A549 (cell line): ENCODE measurements around the gene UNC5B.
"Not testable (repeated sequence)": the region's sequence is repeated elsewhere in the genome, so short reads cannot be mapped to it uniquely, and the experiment has no call there.

Experiments used
- CBX8 ChIP-seq: fragments of 200-600 bp; sonication (generic); IDR thresholded peaks from 2 replicates; pipeline ENCODE4 v1.6.1; 2016
- CHD2 ChIP-seq: fragments of 150-350 bp; IDR thresholded peaks from 2 replicates; pipeline ENCODE4 v1.6.1; 2014; ENCODE audit warnings: low read length; ENCODE audit not compliant: partially characterized antibody
- EP300 ChIP-seq, 2 experiments: fragments of >200 bp; sonication (Bioruptor Twin); formaldehyde crosslinking; IDR thresholded peaks; 2 replicates in 1 of 2; 3 replicates in 1 of 2; pipeline ENCODE4 v1.6.1; 2016 to 2017
- MYC ChIP-seq: IDR thresholded peaks from 2 replicates; pipeline ENCODE4 v1.6.1; 2012; ENCODE audit warnings: mild to moderate bottlenecking, inconsistent platforms, low read length, improper control_type of control experiment, borderline replicate concordance
- PHF8 ChIP-seq: fragments of 200-600 bp; sonication (generic); IDR thresholded peaks from 2 replicates; pipeline ENCODE4 v1.6.1; 2016; ENCODE audit warnings: low read depth, mild to moderate bottlenecking, antibody characterized with exemption, moderate library complexity, borderline replicate concordance
- POLR2A ChIP-seq: IDR thresholded peaks from 2 replicates; pipeline ENCODE4 v1.6.1; 2012; ENCODE audit warnings: mild to moderate bottlenecking, low read length
- RFX5 ChIP-seq: fragments of 450-650 bp; IDR thresholded peaks from 2 replicates; pipeline ENCODE4 v1.7.1; 2014; ENCODE audit warnings: antibody characterized with exemption, mild to moderate bottlenecking, moderate library complexity
- SREBF2 ChIP-seq: fragments of 450-650 bp; IDR thresholded peaks from 2 replicates; pipeline ENCODE4 v1.6.1; 2014; ENCODE audit warnings: mild to moderate bottlenecking, moderate library complexity
- ZFP36 ChIP-seq: fragments of 450-650 bp; IDR thresholded peaks from 2 replicates; pipeline ENCODE4 v1.6.1; 2014; ENCODE audit warnings: borderline replicate concordance; ENCODE audit not compliant: partially characterized antibody
- TF ChIP-seq, protein P1 (sequence below): fragments of >200 bp; sonication (Bioruptor Twin); formaldehyde crosslinking; IDR thresholded peaks from 3 replicates; pipeline ENCODE4 v1.5.1; 2016
- TF ChIP-seq, protein P2 (sequence below): fragments of 250-450 bp; sonication (Bioruptor Pico); IDR thresholded peaks from 2 replicates; pipeline ENCODE4 v1.5.0; 2021; ENCODE audit warnings: mild to moderate bottlenecking, moderate library complexity, borderline replicate concordance
- TF ChIP-seq, protein P3 (sequence below): fragments of 200-600 bp; sonication (generic); IDR thresholded peaks from 2 replicates; pipeline ENCODE4 v1.6.1; 2016; ENCODE audit warnings: antibody characterized with exemption, mild to moderate bottlenecking, moderate library complexity

DNA sequence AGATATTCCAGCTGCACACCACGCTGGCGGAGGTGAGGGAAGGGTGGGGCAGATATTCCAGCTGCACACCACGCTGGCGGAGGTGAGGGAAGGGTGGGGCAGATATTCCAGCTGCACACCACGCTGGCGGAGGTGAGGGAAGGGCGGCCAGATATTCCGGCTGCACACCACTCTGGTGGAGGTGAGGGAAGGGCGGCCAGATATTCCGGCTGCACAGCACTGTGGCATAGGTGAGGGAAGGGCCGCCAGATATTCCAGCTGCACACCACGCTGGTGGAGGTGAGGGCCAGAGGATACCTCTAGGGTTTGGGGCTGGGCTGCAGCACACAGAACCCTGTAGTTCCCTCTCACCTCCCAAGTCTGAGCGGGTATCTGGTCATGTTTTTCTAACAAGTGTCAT is 84.4 kb downstream of the UNC5B start:
- TF ChIP-seq RFX5; CHD2; SREBF2; CBX8; PHF8; MYC; EP300 (IDR thresholded peaks at IDR 0.05); POLR2A; ZFP36: not testable (repeated sequence)
- TF ChIP-seq, protein P1, sequence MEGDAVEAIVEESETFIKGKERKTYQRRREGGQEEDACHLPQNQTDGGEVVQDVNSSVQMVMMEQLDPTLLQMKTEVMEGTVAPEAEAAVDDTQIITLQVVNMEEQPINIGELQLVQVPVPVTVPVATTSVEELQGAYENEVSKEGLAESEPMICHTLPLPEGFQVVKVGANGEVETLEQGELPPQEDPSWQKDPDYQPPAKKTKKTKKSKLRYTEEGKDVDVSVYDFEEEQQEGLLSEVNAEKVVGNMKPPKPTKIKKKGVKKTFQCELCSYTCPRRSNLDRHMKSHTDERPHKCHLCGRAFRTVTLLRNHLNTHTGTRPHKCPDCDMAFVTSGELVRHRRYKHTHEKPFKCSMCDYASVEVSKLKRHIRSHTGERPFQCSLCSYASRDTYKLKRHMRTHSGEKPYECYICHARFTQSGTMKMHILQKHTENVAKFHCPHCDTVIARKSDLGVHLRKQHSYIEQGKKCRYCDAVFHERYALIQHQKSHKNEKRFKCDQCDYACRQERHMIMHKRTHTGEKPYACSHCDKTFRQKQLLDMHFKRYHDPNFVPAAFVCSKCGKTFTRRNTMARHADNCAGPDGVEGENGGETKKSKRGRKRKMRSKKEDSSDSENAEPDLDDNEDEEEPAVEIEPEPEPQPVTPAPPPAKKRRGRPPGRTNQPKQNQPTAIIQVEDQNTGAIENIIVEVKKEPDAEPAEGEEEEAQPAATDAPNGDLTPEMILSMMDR = not testable (repeated sequence)
- TF ChIP-seq, protein P2, sequence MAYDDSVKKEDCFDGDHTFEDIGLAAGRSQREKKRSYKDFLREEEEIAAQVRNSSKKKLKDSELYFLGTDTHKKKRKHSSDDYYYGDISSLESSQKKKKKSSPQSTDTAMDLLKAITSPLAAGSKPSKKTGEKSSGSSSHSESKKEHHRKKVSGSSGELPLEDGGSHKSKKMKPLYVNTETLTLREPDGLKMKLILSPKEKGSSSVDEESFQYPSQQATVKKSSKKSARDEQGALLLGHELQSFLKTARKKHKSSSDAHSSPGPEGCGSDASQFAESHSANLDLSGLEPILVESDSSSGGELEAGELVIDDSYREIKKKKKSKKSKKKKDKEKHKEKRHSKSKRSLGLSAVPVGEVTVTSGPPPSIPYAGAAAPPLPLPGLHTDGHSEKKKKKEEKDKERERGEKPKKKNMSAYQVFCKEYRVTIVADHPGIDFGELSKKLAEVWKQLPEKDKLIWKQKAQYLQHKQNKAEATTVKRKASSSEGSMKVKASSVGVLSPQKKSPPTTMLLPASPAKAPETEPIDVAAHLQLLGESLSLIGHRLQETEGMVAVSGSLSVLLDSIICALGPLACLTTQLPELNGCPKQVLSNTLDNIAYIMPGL = not testable (repeated sequence)
- TF ChIP-seq, protein P3, sequence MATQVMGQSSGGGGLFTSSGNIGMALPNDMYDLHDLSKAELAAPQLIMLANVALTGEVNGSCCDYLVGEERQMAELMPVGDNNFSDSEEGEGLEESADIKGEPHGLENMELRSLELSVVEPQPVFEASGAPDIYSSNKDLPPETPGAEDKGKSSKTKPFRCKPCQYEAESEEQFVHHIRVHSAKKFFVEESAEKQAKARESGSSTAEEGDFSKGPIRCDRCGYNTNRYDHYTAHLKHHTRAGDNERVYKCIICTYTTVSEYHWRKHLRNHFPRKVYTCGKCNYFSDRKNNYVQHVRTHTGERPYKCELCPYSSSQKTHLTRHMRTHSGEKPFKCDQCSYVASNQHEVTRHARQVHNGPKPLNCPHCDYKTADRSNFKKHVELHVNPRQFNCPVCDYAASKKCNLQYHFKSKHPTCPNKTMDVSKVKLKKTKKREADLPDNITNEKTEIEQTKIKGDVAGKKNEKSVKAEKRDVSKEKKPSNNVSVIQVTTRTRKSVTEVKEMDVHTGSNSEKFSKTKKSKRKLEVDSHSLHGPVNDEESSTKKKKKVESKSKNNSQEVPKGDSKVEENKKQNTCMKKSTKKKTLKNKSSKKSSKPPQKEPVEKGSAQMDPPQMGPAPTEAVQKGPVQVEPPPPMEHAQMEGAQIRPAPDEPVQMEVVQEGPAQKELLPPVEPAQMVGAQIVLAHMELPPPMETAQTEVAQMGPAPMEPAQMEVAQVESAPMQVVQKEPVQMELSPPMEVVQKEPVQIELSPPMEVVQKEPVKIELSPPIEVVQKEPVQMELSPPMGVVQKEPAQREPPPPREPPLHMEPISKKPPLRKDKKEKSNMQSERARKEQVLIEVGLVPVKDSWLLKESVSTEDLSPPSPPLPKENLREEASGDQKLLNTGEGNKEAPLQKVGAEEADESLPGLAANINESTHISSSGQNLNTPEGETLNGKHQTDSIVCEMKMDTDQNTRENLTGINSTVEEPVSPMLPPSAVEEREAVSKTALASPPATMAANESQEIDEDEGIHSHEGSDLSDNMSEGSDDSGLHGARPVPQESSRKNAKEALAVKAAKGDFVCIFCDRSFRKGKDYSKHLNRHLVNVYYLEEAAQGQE = not testable (repeated sequence)
